ENCODE results near the gene SHC2.

The SHC2 gene

DNA sequence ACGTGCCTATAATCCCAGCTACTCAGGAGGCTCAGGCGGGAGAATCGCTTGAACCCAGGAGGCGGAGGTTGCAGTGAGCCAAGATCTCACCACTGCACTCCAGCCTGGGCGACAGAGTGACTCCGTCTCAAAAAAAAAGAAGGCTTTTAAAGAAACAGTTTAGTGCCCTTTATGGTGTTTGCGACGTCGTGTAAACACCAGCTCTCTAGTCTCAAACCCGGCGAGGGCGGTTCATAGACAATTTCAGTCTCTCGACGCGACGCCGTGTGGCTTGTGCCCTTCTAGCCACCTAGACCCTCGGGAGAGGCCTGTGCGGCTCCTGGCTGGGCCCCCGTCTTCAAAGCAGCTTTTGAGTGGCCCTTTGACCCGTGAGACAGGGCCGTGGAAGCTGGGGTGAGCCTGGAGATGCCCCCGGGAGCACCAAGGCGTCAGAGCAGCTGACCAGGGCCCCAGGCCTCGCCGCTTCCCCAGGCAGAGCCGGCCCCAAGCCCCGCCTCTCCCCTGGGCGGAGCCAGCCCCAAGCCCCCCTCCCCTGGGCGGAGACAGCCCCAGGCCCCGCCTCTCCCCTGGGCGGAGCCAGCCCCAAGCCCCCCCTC, 30.4 kb upstream of the SHC2 start:
- TF ChIP-seq, protein P1, sequence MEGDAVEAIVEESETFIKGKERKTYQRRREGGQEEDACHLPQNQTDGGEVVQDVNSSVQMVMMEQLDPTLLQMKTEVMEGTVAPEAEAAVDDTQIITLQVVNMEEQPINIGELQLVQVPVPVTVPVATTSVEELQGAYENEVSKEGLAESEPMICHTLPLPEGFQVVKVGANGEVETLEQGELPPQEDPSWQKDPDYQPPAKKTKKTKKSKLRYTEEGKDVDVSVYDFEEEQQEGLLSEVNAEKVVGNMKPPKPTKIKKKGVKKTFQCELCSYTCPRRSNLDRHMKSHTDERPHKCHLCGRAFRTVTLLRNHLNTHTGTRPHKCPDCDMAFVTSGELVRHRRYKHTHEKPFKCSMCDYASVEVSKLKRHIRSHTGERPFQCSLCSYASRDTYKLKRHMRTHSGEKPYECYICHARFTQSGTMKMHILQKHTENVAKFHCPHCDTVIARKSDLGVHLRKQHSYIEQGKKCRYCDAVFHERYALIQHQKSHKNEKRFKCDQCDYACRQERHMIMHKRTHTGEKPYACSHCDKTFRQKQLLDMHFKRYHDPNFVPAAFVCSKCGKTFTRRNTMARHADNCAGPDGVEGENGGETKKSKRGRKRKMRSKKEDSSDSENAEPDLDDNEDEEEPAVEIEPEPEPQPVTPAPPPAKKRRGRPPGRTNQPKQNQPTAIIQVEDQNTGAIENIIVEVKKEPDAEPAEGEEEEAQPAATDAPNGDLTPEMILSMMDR (IDR thresholded peaks at IDR 0.05; ENCODE audit: low read length, missing control alignments), result no peak
- peak; percentile 18 for DNase-seq (ENCODE audit: low read depth)
- H3K4me3 ChIP-seq (replicated peaks; ENCODE audit: low read depth, low read length), result no peak overlapping the region

DNA sequence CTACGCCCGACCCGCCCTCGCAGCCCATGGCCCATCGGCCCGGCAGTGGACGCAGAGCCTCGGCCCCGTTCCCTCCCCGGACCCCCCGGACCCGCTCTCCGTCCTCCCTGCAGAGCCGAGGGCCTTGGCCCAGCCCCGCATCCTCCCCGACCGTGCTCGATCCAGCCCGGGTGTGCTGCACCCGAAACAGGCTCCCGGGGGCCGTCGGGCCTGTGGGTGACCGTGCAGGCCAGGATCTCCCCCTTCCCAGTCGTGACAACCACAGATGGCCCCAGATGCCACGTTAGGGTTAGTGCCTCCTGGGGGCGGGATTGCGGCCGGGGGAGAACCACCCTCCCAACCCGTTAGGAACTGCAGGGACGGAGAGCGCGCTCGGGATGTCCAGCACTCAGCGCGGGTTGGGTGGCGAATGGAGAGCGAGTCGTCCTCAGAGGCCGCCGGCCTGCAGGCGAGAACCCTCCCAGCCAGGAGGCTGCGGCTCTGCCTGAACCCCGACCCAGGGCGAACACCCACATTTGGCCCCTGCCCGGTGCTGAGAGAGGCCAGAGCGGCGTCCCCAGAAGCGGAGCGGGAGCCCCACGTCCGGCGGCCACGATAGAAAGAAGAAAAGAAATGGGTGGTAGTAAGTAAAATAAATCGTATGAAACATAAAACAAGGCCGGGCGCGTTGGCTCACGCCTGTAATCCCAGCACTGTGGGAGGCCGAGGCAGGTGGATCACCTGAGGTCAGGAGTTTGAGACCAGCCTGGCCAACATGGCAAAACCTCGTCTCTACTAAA, 28.8 kb upstream of the SHC2 start:
- DNase-seq (ENCODE audit: low read depth), result peak; percentile 31
- TF ChIP-seq, protein P1 (IDR thresholded peaks at IDR 0.05; ENCODE audit: low read length, missing control alignments), result no peak
- H3K4me3 ChIP-seq (replicated peaks; ENCODE audit: low read depth, low read length), result peak overlapping the region; percentile 87

DNA sequence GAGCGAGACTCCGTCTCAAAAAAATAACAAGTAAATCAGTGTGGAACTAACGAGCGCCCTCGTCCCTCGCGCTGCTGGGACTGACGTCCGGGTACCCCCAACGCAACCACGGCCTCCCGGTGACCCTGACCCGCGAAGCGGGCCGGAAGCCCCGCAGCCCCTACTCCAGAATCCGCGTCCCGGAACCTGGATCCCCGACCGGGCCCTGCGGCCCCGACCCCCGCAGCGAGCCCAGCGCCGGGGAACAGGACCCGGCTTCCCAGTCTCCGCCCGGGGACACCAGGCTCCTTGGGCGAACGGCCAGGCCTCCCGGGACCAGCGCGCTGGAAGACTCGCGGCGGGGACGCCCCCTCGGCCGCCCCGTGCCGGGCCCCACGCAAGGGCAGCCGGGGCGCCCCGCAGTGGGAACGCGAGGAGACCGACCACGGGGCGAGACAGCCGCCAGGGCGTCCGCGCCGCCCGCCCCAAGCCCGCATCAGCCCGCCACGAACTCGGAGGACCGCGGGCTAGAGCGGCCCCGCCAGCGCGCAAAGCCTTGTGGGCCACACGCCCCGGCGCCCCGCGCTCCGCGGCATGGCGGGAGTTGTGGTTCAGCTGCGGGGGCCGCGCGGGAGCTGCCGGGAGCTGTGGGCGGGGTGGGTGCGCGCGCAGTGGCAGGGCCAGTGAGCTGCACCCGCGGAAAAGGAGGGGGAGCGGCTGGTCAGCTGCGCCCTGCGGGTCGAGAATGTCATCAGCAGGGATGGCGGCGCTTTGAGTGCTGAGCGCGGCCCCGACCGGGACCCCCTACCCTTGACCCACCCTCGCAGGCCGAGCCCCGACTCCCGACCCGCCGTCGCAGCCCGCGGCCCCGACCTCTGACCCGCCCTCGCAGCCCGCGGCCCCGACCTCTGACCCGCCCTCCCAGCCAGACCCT, 27.9 kb upstream of the SHC2 start:
- TF ChIP-seq, protein P1 (IDR thresholded peaks at IDR 0.05; ENCODE audit: low read length, missing control alignments), result no peak
- peak overlapping the region; percentile 87 for H3K4me3 ChIP-seq (replicated peaks; ENCODE audit: low read depth, low read length)

DNA sequence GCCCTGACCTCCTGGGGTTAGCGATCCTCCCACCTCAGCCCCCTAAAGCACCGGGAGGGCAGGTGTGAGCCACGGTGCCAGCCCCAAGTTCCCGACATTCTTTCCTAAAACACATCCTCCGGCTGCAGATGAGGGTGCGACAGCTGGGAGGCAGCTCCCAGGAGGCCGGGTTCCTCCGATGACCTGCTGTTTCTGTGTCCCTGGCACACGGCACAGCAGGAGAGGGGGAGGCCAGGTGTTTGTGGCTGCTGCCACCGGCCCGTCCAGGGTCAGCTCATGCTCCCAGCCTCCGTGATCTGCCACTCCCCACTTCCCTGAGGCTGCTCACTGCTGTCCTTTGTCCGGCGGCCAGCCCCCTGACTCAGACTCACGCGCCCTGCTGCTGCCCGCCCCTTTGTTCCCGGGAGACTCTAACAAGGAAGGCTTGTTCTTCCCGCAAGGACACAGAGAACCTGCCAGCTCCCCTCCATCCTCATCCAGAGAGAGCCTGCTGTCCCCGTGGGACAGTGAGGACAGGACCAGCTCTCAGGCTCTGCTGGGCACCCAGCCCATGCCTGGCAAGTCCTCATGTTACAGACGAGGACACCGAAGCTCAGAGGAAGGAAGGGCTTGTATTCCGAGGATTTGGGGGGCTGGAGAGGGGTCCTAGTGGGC, 24.9 kb upstream of the SHC2 start:
- DNase-seq (ENCODE audit: low read depth), result no peak
- TF ChIP-seq, protein P1 (IDR thresholded peaks at IDR 0.05; ENCODE audit: low read length, missing control alignments), result no peak
- H3K4me3 ChIP-seq (replicated peaks; ENCODE audit: low read depth, low read length), result no peak overlapping the region

More for the DNA sequence above, 27.9 kb upstream of the SHC2 start:
- peak; percentile 96 for DNase-seq (ENCODE audit: low read depth)

DNA sequence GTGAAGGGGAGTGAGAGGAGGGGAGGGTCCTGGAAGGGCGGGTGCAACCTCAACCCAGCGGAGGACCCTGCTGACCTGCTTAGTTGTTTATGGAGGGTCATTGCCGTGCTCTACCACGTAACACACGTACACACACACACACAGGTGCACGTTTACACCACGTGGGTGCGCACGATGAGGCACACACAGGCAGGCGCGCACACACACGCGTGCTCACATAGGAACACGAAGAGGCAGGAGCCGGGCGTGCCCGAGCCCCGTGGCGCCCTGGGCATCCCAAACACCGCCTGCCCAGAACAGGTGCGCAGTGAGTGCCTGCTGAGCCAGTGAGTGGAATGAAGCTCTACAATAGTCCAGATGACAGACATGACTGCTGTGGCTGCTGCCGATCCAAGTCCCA, 24.2 kb upstream of the SHC2 start:
- H3K4me3 ChIP-seq (replicated peaks; ENCODE audit: low read depth, low read length), result no peak overlapping the region
- TF ChIP-seq, protein P1 (IDR thresholded peaks at IDR 0.05; ENCODE audit: low read length, missing control alignments), result no peak
- DNase-seq (ENCODE audit: low read depth), result no peak

DNA sequence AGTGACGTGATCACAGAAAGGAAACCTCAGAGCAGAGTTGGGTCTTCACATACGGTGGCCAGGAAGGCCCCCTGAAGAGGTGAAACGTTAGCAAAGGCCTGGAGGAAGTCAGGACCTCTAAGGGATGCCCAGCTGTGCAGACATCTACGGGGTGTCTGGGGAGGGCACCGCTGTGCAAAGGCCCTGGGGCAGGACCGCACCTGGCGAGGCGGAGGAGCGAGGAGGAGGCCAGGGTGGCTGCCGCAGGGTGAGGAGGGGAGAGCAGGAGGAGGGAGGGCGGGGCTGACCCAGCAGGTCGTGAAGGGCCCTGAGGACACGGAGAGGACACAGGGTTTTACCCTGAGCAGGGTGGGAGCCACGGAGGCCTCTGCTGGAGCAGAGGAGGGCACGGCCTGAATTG, 23.7 kb upstream of the SHC2 start:
- DNase-seq (ENCODE audit: low read depth), result no peak
- TF ChIP-seq, protein P1 (IDR thresholded peaks at IDR 0.05; ENCODE audit: low read length, missing control alignments), result no peak
- H3K4me3 ChIP-seq (replicated peaks; ENCODE audit: low read depth, low read length), result no peak overlapping the region

Measured in fibroblast of pulmonary artery (primary cell).